Stomach (tissue), 19 donors: ENCODE measurements around the gene LGALS7B. TPM values are rescaled to one million over a fixed set of nuclear protein-coding genes. Genes with fewer than 3 reads are reported as not detected.

ENCODE experiments used
- DNase-seq, 2 donors: peaks; one replicate each; pipeline versions ENCODE4 v3.0.0 to v3.0.0-alpha.2; 2013 to 2019
- H3K27ac ChIP-seq, 5 donors: fragments of 200-600 bp in 4 of 5; sonication (generic) in 4 of 5; one replicate each; pipeline ENCODE4 v1.5.1; 2013 to 2019; ENCODE audit warnings: mild to moderate bottlenecking in 1 of 5, moderate library complexity in 1 of 5
- H3K27me3 ChIP-seq, 3 donors: fragments of 200-600 bp; sonication (generic); one replicate each; pipeline ENCODE4 v1.5.1; 2017 to 2019; ENCODE audit warnings: mixed run types in 1 of 3
- H3K36me3 ChIP-seq, 4 donors: fragments of 200-600 bp; sonication (generic); 1 replicate in 3 of 4; 2 replicates in 1 of 4; pipeline ENCODE4 v1.5.1; 2016 to 2019
- H3K4me1 ChIP-seq, 4 donors: fragments of 200-600 bp; sonication (generic); one replicate each; pipeline ENCODE4 v1.5.1; 2016 to 2019
- H3K4me3 ChIP-seq, 4 donors: fragments of 200-600 bp; sonication (generic) in 3 of 4; one replicate each; pipeline ENCODE4 v1.5.1; 2016 to 2019; ENCODE audit warnings: mild to moderate bottlenecking in 1 of 4
- H3K9me3 ChIP-seq, 4 donors: fragments of 200-600 bp; sonication (generic); one replicate each; pipeline ENCODE4 v1.5.1; 2016 to 2019
- EP300 ChIP-seq: sonication (generic); formaldehyde crosslinking; IDR thresholded peaks from one replicate; pipeline ENCODE4 v1.6.1; 2017; ENCODE audit warnings: antibody characterized with exemption
- POLR2A ChIP-seq, 4 donors: fragments of 450-650 bp; IDR thresholded peaks; one replicate each; pipeline ENCODE4 v1.6.1; 2016; ENCODE audit warnings: antibody characterized with exemption in 4 of 4, control low read depth in 2 of 4, mild to moderate bottlenecking in 1 of 4, moderate library complexity in 1 of 4
- POLR2AphosphoS5 ChIP-seq, 3 donors: sonication (generic); formaldehyde crosslinking; IDR thresholded peaks; one replicate each; pipeline ENCODE4 v1.6.1; 2016; ENCODE audit warnings: antibody characterized with exemption in 3 of 3
- WGBS, 5 donors: extraction: QIAGEN DNeasy Blood & Tissue Kit in 3 of 5; methylation state at CpG; one replicate each; pipeline versions ENCODE4 v1.1.5 to v1.1.7; 2013 to 2018; 5-methylcytosine and 5-hydroxymethylcytosine counted together
- intact Hi-C: fragments of 100-400 bp; cut with DNase I; formaldehyde crosslinking; loops from one replicate; pipeline ENCODE4 v1.15.1; 2023; ENCODE audit warnings: low total_unique reads
- long read RNA-seq, 10 donors: transcript quantifications; one replicate each; lab custom pipeline, GENCODE V29; 2026
- polyA plus RNA-seq, 3 donors: library from polyadenylated mRNA; stranded (reverse); fragments of 200-250 nt; gene quantifications; one replicate each; pipeline ENCODE4 v1.2.3, GENCODE V29; 2013
- total RNA-seq, 5 donors: library from RNA; depleted of rRNA; stranded (reverse); fragments of >200 nt; gene quantifications; one replicate each; pipeline versions ENCODE4 v1.1.0 to v1.2.3, GENCODE V29; 2014 to 2016
- TF ChIP-seq, protein P1 (sequence below), 7 experiments: fragments of 450-650 bp in 4 of 7; fragments of 200-600 bp in 3 of 7; sonication (generic) in 3 of 7; IDR thresholded peaks; one replicate each; pipeline ENCODE4 v1.5.1; 2016 to 2019; ENCODE audit warnings: antibody characterized with exemption in 7 of 7, control low read depth in 2 of 7, mild to moderate bottlenecking in 1 of 7
- donor health status: healthy with polysubstance abuse.
- donor health status: Bipolar disorder and iron deficiency.
- donor health status: healthy.

Gene LGALS7B
- total RNA-seq (not detected), polyA plus RNA-seq (100 to 1,000 TPM in 1 of 3 donors, 1 to 10 TPM in 2; 3.6 to 980 (median 4.6) TPM)
- long read RNA-seq, donor 1: 0 reads
- long read RNA-seq, donor 2, partial matches to known transcripts: 0 of 1 reads
- long read RNA-seq, donor 2, other reads (novel, unspliced or antisense): 0 of 1 reads
- long read RNA-seq, donor 3, partial matches to known transcripts: 0 of 2 reads
- long read RNA-seq, donor 3, other reads (novel, unspliced or antisense): 0 of 2 reads
- long read RNA-seq, donor 4, partial matches to known transcripts: 0 of 1 reads
- long read RNA-seq, donor 4, other reads (novel, unspliced or antisense): 0 of 1 reads
- long read RNA-seq, donor 5, partial matches to known transcripts: 0 of 1 reads
- long read RNA-seq, donor 5, other reads (novel, unspliced or antisense): 0 of 1 reads
- long read RNA-seq, donor 6: 0 reads
- long read RNA-seq, donor 7: 0 reads
- long read RNA-seq, donor 8: 0 reads
- long read RNA-seq, donor 9, partial matches to known transcripts: 0 of 1 reads
- long read RNA-seq, donor 9, other reads (novel, unspliced or antisense): 0 of 1 reads
- long read RNA-seq, donor 10: 0 reads

DNA sequence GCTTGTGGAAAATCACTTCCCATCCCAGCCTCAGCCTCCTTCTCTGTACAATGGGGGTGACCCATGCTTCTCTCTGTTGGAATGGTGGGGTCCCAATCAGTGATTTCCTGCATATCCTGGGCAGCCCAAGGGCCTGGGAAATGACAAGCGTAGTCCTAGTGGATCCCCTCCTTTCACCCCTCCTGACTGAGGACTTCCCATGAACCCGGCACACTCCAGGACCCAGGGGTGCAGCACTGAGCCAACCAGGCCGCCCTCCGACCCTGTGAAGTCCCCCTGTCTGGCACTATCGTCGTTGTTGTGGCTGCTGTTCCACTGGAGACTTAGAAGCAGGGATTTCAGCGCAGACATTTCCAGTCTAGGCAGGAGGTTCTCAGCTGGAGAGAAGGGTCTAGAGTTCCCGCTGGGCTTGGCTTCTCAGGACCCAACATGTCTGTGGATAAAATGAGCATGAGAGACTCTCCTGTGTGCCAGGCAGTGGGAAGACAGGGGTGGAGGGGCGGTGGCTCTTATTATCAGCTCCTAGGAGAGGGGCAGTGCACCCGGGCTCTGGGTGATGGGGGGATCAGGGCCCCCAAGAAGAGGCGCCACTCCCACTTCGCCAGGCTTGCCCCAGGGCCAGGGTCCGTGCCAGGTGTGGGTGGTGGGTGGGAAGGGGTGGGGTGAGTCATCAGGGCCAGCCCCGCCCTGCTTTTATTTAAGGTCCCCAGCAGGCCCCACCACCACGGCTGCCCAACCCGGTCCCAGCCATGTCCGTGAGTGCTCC is at the start of gene LGALS7B:
TSS of gene LGALS7B (plus strand) at position 723 of the 766 bp plus-strand sequence. CDS start at position 750, 27 bp downstream.
- no peak for DNase-seq
- TF ChIP-seq POLR2AphosphoS5 (IDR thresholded peaks at IDR 0.05) (no peak), EP300 (no peak), POLR2A (IDR thresholded peaks at IDR 0.05) (no peak)
- TF ChIP-seq, protein P1, sequence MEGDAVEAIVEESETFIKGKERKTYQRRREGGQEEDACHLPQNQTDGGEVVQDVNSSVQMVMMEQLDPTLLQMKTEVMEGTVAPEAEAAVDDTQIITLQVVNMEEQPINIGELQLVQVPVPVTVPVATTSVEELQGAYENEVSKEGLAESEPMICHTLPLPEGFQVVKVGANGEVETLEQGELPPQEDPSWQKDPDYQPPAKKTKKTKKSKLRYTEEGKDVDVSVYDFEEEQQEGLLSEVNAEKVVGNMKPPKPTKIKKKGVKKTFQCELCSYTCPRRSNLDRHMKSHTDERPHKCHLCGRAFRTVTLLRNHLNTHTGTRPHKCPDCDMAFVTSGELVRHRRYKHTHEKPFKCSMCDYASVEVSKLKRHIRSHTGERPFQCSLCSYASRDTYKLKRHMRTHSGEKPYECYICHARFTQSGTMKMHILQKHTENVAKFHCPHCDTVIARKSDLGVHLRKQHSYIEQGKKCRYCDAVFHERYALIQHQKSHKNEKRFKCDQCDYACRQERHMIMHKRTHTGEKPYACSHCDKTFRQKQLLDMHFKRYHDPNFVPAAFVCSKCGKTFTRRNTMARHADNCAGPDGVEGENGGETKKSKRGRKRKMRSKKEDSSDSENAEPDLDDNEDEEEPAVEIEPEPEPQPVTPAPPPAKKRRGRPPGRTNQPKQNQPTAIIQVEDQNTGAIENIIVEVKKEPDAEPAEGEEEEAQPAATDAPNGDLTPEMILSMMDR (IDR thresholded peaks at IDR 0.05): no peak
- 67 to 81% (median 71%) methylated on average over 6 to 13 of the region's 17 CpGs for WGBS, 5 donors
- H3K4me1 ChIP-seq: peaks cover 0 to 11% (median 7%) of the 10 kb centered on the region in 4 donors
- no peaks in the 10 kb centered on the region for H3K27me3 ChIP-seq
- no peaks in the 10 kb centered on the region for H3K9me3 ChIP-seq
- no peak within 1 kb of the TSS for H3K27ac ChIP-seq
- no peaks in the 10 kb centered on the region for H3K36me3 ChIP-seq
- intact Hi-C loops: no loop called here
- H3K4me3 ChIP-seq: no peak within 1 kb of the TSS

DNA sequence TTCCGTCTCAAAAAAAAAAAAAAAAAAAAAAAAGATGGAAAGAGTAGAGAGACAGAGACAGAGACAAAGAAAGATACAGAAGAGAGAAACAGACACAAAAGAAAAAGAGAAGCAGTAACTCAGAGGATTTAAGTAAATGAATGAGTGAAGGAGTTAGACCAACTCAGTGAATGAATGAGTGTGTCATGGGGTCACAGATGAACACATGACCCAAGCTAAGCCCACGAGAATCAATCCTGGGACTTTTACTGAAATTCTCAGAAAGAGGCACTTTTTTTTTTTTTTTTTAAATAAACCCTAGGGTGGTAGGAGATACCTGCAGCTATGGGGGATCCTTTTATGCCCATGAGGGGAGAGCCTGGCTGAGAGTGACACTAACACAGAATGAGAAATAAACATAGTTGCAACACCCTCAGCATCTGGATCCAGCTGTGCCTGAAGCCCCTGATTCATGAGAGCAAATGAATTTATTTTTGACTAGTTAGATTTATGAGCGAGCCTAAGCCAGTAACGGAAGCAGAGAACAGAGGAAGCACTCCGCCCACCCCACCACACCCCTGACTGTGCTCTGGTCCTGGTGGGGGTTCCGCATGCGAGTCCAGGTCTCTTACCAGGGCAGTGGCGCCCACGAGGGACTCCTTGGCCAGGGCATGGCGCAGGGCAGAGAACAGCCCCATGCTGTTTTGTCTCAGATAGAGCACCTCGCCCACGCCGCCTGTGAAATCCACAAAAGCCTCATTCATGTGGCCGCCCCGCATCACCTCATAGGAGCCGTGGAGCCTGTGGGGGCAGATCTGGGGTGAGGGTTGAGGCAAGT is 49.4 kb upstream of the LGALS7B start:
- H3K4me3 ChIP-seq: no peak overlapping the region
- WGBS, 5 donors: 63 to 82% (median 76%) methylated on average over 14 to 16 of the region's 16 CpGs
- H3K27ac ChIP-seq: no peak overlapping the region
- H3K36me3 ChIP-seq: no peaks in the 10 kb centered on the region
- peaks cover 4 to 26% (median 24%) of the 10 kb centered on the region in 4 donors for H3K4me1 ChIP-seq
- H3K27me3 ChIP-seq: peaks cover 0 to 10% (median 0%) of the 10 kb centered on the region in 3 donors
- DNase-seq: no peak
- no peak for TF ChIP-seq POLR2AphosphoS5 (IDR thresholded peaks at IDR 0.05)
- no peak for TF ChIP-seq POLR2A (IDR thresholded peaks at IDR 0.05)
- TF ChIP-seq, protein P1 (IDR thresholded peaks at IDR 0.05): no peak
- no peak for TF ChIP-seq EP300
- intact Hi-C loops: no loop called here
- no peaks in the 10 kb centered on the region for H3K9me3 ChIP-seq

DNA sequence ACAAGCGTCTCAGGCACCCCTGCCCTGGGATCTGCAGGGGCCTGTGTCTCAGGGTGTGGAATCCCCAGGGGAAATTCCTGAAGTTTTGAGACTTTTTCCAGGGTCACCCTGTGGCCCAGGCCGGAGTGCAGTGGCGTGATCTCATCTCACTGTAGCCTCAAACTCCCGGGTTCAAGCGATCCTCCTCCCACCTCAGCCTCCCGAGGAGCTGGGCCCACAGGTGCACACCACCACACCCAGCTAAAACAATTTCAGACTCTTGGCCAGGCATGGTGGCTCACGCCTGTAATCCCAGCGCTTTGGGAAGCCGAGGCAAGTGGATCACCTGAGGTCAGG is 48.8 kb upstream of the LGALS7B start:
- TF ChIP-seq POLR2A (IDR thresholded peaks at IDR 0.05): no peak
- TF ChIP-seq, protein P1 (IDR thresholded peaks at IDR 0.05): no peak
- no peak for TF ChIP-seq POLR2AphosphoS5 (IDR thresholded peaks at IDR 0.05)
- TF ChIP-seq EP300: no peak
- Histone ChIP-seq H3K27ac (no peak overlapping the region), H3K9me3 (no peaks in the 10 kb centered on the region), H3K36me3 (no peaks in the 10 kb centered on the region), H3K4me1 (peaks cover 4 to 20% (median 18%) of the 10 kb centered on the region in 4 donors), H3K4me3 (no peak overlapping the region), H3K27me3 (peaks cover 0 to 10% (median 0%) of the 10 kb centered on the region in 3 donors)
- DNase-seq: no peak
- intact Hi-C loops: no loop called here
- WGBS, 5 donors: 86 to 100% (median 89%) methylated on average over 6 to 9 of the region's 9 CpGs
